Colonic mucosa (tissue), 4 donors: ENCODE measurements around the gene AK9. TPM values are rescaled to one million over a fixed set of nuclear protein-coding genes. Genes with fewer than 3 reads are reported as not detected.
"Not testable (repeated sequence)": the region's sequence is repeated elsewhere in the genome, so short reads cannot be mapped to it uniquely, and the experiment has no call there.

Source experiments
- DNase-seq: peaks from one replicate; pipeline ENCODE4 v3.0.0-alpha.2; 2020
- H3K27ac ChIP-seq: fragments of 200-600 bp; one replicate; pipeline ENCODE4 v1.8.0; 2021
- H3K27me3 ChIP-seq: fragments of 200-600 bp; one replicate; pipeline ENCODE4 v1.8.0; 2021
- H3K36me3 ChIP-seq: fragments of 200-600 bp; one replicate; pipeline ENCODE4 v1.8.0; 2021
- H3K4me1 ChIP-seq: fragments of 200-600 bp; one replicate; pipeline ENCODE4 v1.8.0; 2021; ENCODE audit warnings: mild to moderate bottlenecking
- H3K4me3 ChIP-seq: fragments of 200-600 bp; one replicate; pipeline ENCODE4 v1.8.0; 2021
- H3K9ac ChIP-seq, 2 donors: one replicate each; pipeline ENCODE4 v1.7.0; 2013; ENCODE audit warnings: control low read depth in 2 of 2, low read depth in 2 of 2, low read length in 2 of 2
- H3K9me3 ChIP-seq: fragments of 200-600 bp; one replicate; pipeline ENCODE4 v1.8.0; 2021
- intact Hi-C: fragments of 100-400 bp; cut with DNase I; formaldehyde crosslinking; loops from one replicate; pipeline ENCODE4 v1.14.1; 2022
- total RNA-seq, 2 donors: library from RNA; stranded (reverse); fragmentation: NEBNext Ultra II Directional in 1 of 2; extraction: Animal tissue kit (Norgen Biotek cat#: 25700) in 1 of 2; gene quantifications; one replicate each; pipeline ENCODE4 v1.2.1, GENCODE V29; 2021
- TF ChIP-seq, protein P1 (sequence below): fragments of 200-600 bp; IDR thresholded peaks from one replicate; pipeline ENCODE4 v1.8.0; 2022; ENCODE audit warnings: antibody characterized with exemption, mild to moderate bottlenecking
- donor health status: healthy.
- donor health status: DM: no; HTN: no; CAD: no.
- donor health status: DM: no; HTN: no; CAD: no.

The AK9 gene
- total RNA-seq, 2 donors from 2014 or later = 5.6 to 5.7 TPM

DNA sequence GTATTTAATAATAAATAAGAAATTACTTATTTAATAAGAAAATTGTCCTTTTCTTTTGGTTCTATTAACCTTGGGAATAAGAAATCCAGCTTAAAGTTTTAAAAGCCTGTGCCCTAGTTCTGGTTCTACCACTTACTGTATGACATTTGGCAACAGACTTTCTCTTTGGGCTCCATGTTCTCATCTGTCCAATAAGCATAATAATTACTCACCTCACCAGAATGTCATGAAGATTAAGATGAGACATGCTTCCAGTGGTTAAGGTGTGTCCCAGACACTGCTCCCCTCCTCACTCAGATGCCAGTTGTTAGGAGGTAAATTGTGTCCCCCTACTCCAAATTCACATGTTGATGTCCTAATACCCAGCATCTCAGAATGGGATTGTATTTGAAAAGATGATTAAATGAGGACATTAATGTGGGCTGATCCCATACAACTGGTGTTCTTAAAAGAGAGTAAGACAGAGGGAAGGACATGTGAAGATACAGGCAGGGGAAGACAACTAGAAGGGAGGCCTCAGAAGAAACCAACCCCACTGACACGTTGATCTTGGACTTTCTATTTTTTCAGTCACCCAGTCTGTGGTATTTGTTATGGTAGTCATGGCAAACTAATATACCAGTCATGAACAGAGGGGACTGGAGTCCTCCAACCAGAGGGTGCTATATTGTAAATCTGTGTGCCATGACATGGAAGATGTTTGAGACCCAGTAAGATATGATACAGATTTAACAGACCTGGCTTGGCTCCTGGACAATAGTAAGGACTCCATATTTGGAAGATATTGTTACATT lies 229.1 kb downstream of the AK9 start:
- no peaks in the 10 kb centered on the region for H3K9me3 ChIP-seq
- no peak overlapping the region for H3K27ac ChIP-seq
- peaks cover 4% of the 10 kb centered on the region for H3K4me1 ChIP-seq
- no peak overlapping the region for H3K4me3 ChIP-seq
- DNase-seq = no peak
- TF ChIP-seq, protein P1, sequence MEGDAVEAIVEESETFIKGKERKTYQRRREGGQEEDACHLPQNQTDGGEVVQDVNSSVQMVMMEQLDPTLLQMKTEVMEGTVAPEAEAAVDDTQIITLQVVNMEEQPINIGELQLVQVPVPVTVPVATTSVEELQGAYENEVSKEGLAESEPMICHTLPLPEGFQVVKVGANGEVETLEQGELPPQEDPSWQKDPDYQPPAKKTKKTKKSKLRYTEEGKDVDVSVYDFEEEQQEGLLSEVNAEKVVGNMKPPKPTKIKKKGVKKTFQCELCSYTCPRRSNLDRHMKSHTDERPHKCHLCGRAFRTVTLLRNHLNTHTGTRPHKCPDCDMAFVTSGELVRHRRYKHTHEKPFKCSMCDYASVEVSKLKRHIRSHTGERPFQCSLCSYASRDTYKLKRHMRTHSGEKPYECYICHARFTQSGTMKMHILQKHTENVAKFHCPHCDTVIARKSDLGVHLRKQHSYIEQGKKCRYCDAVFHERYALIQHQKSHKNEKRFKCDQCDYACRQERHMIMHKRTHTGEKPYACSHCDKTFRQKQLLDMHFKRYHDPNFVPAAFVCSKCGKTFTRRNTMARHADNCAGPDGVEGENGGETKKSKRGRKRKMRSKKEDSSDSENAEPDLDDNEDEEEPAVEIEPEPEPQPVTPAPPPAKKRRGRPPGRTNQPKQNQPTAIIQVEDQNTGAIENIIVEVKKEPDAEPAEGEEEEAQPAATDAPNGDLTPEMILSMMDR = no peak
- intact Hi-C loops = no loop called here
- no peaks in the 10 kb centered on the region for H3K27me3 ChIP-seq
- H3K36me3 ChIP-seq = no peaks in the 10 kb centered on the region
- H3K9ac ChIP-seq = no peak overlapping the region

DNA sequence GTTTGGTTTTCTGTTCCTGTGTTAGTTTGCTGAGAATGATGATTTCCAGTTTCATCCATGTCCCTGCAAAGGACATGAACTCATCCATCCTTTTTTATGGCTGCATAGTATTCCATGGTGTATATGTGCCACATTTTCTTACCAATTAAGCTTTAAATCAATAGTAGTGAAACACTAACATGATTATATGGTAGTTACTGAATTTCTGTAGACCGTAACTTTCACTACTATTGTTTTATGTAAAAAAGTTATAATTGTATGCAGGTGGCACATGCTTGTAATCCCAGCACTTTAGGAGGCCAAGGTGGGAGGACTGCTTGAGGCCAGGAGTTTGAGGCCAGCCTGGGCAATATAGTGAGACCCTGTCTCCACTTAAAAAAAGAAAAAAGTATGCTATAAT lies 229.8 kb downstream of the AK9 start:
- intact Hi-C loops, DNase-seq, H3K9ac ChIP-seq, H3K27me3 ChIP-seq, H3K4me3 ChIP-seq, H3K27ac ChIP-seq, H3K4me1 ChIP-seq, H3K36me3 ChIP-seq, H3K9me3 ChIP-seq: not testable (repeated sequence)

DNA sequence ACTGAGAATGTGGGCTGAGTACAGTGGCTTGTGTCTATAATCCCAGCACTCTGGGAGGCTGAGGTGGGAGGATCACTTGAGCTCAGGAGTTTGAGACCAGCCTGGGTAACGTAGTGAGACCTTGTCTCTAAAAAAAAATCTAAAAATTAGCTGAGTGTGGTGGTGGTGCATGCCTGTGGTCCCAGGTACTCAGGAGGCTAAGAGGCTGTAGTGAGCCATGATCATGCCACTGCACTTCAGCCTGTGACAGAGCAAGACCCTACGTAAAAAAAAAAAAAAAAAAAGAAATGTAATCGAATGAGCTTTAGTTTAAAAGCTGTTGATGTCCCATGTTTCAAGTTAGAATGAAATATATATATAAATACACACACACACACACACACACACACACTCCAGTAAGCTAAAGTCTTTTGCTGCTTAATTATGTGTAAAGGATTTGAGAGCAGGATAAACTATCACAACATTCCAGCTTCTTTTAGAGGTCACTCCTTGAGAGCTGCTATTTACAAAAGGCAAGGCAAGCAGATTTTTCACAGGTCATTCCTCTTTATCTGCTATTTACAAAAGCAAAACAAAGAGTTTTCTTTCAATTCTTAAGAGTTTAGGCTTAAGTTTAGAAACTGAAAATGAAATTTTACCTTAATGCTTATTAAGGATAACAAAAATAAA lies 230.7 kb downstream of the AK9 start:
- H3K27me3 ChIP-seq = no peaks in the 10 kb centered on the region
- TF ChIP-seq, protein P1 = no peak
- H3K4me3 ChIP-seq = no peak overlapping the region
- no peaks in the 10 kb centered on the region for H3K9me3 ChIP-seq
- no peak for DNase-seq
- H3K9ac ChIP-seq = no peak overlapping the region
- H3K4me1 ChIP-seq = peaks cover 8% of the 10 kb centered on the region
- peak overlapping the region; percentile 1 for H3K27ac ChIP-seq
- H3K36me3 ChIP-seq = no peaks in the 10 kb centered on the region
- intact Hi-C loops = no loop called here

DNA sequence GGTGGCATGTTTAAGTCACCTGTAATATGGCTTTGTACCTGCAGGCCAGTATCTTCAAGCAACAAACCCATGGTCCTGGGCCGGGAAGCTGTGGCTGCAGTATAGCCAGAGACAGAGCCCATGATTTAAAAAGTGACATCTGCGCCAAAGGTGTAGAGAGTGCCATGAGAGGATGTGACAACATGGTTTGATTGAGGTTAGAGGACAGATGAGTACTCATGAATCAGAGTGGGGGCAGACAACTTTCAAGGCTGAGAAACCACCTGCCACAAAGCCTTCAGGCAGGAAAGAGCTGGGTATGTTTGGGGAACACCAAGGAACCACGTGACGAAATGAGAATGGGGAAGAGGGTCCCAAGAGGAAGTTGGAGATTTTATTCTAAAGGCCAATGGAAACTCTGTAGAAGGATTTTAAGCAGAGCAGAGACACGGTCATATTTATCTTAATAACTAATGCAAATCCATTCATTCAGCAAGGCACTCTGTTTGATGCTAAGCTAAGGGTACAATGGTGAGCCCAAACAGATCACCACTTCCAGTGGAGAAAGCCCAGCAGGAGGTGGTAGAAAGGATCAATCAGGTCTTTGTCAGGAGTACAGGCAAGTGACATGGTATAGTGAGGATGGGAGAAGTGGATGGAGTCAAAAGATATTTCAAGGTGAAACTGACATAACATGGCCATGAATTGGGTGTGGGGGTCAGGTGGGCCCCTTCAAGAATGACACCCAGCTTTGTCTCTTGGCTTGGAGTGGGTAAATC lies 232.0 kb downstream of the AK9 start:
- Histone ChIP-seq H3K9ac (no peak overlapping the region), H3K4me1 (peaks cover 13% of the 10 kb centered on the region), H3K36me3 (no peaks in the 10 kb centered on the region), H3K9me3 (no peaks in the 10 kb centered on the region), H3K27me3 (no peaks in the 10 kb centered on the region), H3K27ac (no peak overlapping the region), H3K4me3 (no peak overlapping the region)
- TF ChIP-seq, protein P1 = no peak
- no peak for DNase-seq
- intact Hi-C loops = no loop called here

DNA sequence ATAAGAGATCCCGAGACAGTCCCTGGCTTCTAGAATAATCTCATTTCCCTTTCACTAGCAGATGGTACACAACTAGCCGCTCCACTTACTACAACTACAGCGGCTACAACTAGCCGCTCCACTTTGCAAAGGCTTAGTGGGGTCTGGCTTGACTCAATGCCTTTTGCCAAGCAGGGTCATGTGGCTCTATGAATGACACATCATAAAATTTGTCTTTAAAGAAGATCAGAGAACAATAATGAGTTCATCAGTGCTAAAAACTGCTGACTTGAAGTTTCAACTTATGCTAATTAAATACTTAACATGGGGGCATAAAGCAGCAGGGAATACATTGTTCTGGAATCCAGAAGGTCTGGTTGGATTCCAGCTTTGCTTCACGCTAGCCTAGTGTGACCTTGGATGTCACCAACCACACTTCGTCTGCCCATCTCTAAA lies 233.4 kb downstream of the AK9 start:
- no peak for DNase-seq
- H3K9me3 ChIP-seq = no peaks in the 10 kb centered on the region
- TF ChIP-seq, protein P1 = no peak
- H3K27ac ChIP-seq = peak overlapping the region; percentile 78
- peak overlapping the region in 1 of 2 donors; percentile 46 for H3K9ac ChIP-seq
- intact Hi-C loops = no loop called here
- no peaks in the 10 kb centered on the region for H3K36me3 ChIP-seq
- no peak overlapping the region for H3K4me3 ChIP-seq
- H3K27me3 ChIP-seq = no peaks in the 10 kb centered on the region
- H3K4me1 ChIP-seq = peaks cover 16% of the 10 kb centered on the region
